SK-N-SH (cell line): ENCODE data around the gene SEPHS2. TPM values are rescaled to one million over a fixed set of nuclear protein-coding genes. Genes with fewer than 3 reads are reported as not detected.

ENCODE experiments used
- CTCF ChIA-PET: fragments of 300-600, 350-600 bp; formaldehyde crosslinking; extraction: SDS; loops from one replicate; lab custom pipeline; 2021; lab: Yijun Ruan, JAX
- POLR2A ChIA-PET: fragments of 350-600 bp; sonication (Branson Sonifier 250); formaldehyde crosslinking; extraction: SDS; loops from one replicate; lab custom pipeline; 2020; ENCODE audit warnings: antibody characterized with exemption, inconsistent platforms; lab: Yijun Ruan, JAX
- DNase-seq: peaks from one replicate; pipeline ENCODE4 v3.0.0; 2012
- H2AFZ ChIP-seq: fragments of 200-600 bp; sonication (generic); 2 replicates; pipeline ENCODE4 v1.8.1; 2016; ENCODE audit warnings: antibody characterized with exemption, mild to moderate bottlenecking, low read depth
- H3F3A ChIP-seq: fragments of 200-600 bp; sonication (generic); replicated peaks from 2 replicates; pipeline ENCODE3; 2016; ENCODE audit warnings: antibody characterized with exemption, mild to moderate bottlenecking; ENCODE audit not compliant: insufficient read depth
- H3K27ac ChIP-seq, 2 experiments: fragments of 200-500 bp in 1 of 2; fragments of 200-600 bp in 1 of 2; sonication (Bioruptor generic) in 1 of 2; sonication (generic), shearing (Covaris generic) in 1 of 2; 2 replicates each; pipeline versions ENCODE4 v1.5.1 to v1.6.1; 2014 to 2016; ENCODE audit warnings: low read depth in 2 of 2, inconsistent platforms in 1 of 2, low read length in 1 of 2, mild to moderate bottlenecking in 1 of 2, mixed read lengths in 1 of 2
- H3K27me3 ChIP-seq: fragments of 200-600 bp; sonication (generic), shearing (Covaris generic); 2 replicates; pipeline ENCODE4 v1.6.1; 2016; ENCODE audit warnings: mixed run types; ENCODE audit not compliant: insufficient read depth
- H3K36me3 ChIP-seq, 2 experiments: fragments of 200-500 bp in 1 of 2; fragments of 200-600 bp in 1 of 2; sonication (Bioruptor generic) in 1 of 2; sonication (generic) in 1 of 2; replicated peaks in 1 of 2; 2 replicates each; pipeline versions ENCODE3 to v1.5.1; 2014 to 2016; ENCODE audit warnings: low read length in 1 of 2, mild to moderate bottlenecking in 1 of 2; ENCODE audit not compliant: insufficient read depth in 2 of 2, control insufficient read depth in 1 of 2
- H3K4me1 ChIP-seq, 2 experiments: fragments of 200-500 bp in 1 of 2; fragments of 200-600 bp in 1 of 2; sonication (Bioruptor generic) in 1 of 2; sonication (generic), shearing (Covaris generic) in 1 of 2; 2 replicates each; pipeline versions ENCODE4 v1.5.1 to v1.6.1; 2014 to 2016; ENCODE audit warnings: low read depth in 1 of 2, low read length in 1 of 2, mixed run types in 1 of 2; ENCODE audit not compliant: insufficient read depth in 2 of 2, control insufficient read depth in 1 of 2
- H3K4me2 ChIP-seq: fragments of 200-600 bp; sonication (generic), shearing (Covaris generic); 2 replicates; pipeline ENCODE4 v1.6.1; 2017; ENCODE audit warnings: mixed run types
- H3K4me3 ChIP-seq, 2 experiments: fragments of 200-500 bp in 1 of 2; fragments of 200-600 bp in 1 of 2; sonication (Bioruptor generic) in 1 of 2; sonication (generic), shearing (Covaris generic) in 1 of 2; 2 replicates each; pipeline versions ENCODE4 v1.5.1 to v1.8.1; 2014 to 2016; ENCODE audit warnings: low read depth in 2 of 2, inconsistent platforms in 1 of 2, low read length in 1 of 2, mild to moderate bottlenecking in 1 of 2, mixed read lengths in 1 of 2, moderate library complexity in 1 of 2
- H3K79me2 ChIP-seq: fragments of 200-600 bp; sonication (generic); 2 replicates; pipeline ENCODE4 v1.8.1; 2017; ENCODE audit warnings: mild to moderate bottlenecking; ENCODE audit not compliant: insufficient read depth
- H3K9ac ChIP-seq: fragments of 200-600 bp; sonication (generic); 2 replicates; pipeline ENCODE4 v1.6.1; 2017; ENCODE audit warnings: mixed run types
- H3K9me2 ChIP-seq: fragments of 200-600 bp; sonication (generic); 2 replicates; pipeline ENCODE4 v1.6.1; 2017; ENCODE audit warnings: mixed run types
- H3K9me3 ChIP-seq: fragments of 200-600 bp; sonication (generic); 2 replicates; pipeline ENCODE4 v1.6.1; 2017; ENCODE audit warnings: mixed run types, mild to moderate bottlenecking, moderate library complexity
- H4K20me1 ChIP-seq: fragments of 200-600 bp; sonication (generic); 2 replicates; pipeline ENCODE4 v1.6.1; 2017; ENCODE audit warnings: mild to moderate bottlenecking, mixed run types; ENCODE audit not compliant: insufficient read depth
- ELF1 ChIP-seq: IDR thresholded peaks from 2 replicates; pipeline ENCODE4 v1.4.0; 2012
- EZH2phosphoT487 ChIP-seq: fragments of 200-600 bp; sonication (generic); IDR thresholded peaks from 2 replicates; pipeline ENCODE4 v1.6.1; 2017; ENCODE audit warnings: low read depth, mixed run types, mild to moderate bottlenecking, antibody characterized with exemption, moderate library complexity, borderline replicate concordance
- FOSL2 ChIP-seq: IDR thresholded peaks from 2 replicates; pipeline ENCODE4 v1.4.0; 2012; ENCODE audit warnings: low read depth, mild to moderate bottlenecking, moderate library complexity, borderline replicate concordance
- FOXM1 ChIP-seq: IDR thresholded peaks from 2 replicates; pipeline ENCODE4 v1.4.0; 2012; ENCODE audit warnings: low read depth, mild to moderate bottlenecking
- JUND ChIP-seq: IDR thresholded peaks from 2 replicates; pipeline ENCODE4 v1.4.0; 2012
- MEF2A ChIP-seq: IDR thresholded peaks from 2 replicates; pipeline ENCODE4 v1.4.0; 2012; ENCODE audit warnings: low read depth, borderline replicate concordance
- MXI1 ChIP-seq: IDR thresholded peaks from 2 replicates; pipeline ENCODE4 v1.6.1; 2012; ENCODE audit warnings: mild to moderate bottlenecking, low read depth, low read length, improper control_type of control experiment
- RAD21 ChIP-seq: IDR thresholded peaks from 2 replicates; pipeline ENCODE4 v1.6.1; 2012; ENCODE audit warnings: mild to moderate bottlenecking, low read length
- RCOR1 ChIP-seq: fragments of 150-350 bp; IDR thresholded peaks from 2 replicates; pipeline ENCODE4 v1.6.1; 2017; ENCODE audit warnings: antibody characterized with exemption, low read length
- SIN3A ChIP-seq: IDR thresholded peaks from 2 replicates; pipeline ENCODE4 v1.6.1; 2012; ENCODE audit warnings: low read depth, mild to moderate bottlenecking, low read length, moderate library complexity, borderline replicate concordance
- SMC3 ChIP-seq: IDR thresholded peaks from 2 replicates; pipeline ENCODE4 v1.6.1; 2012; ENCODE audit warnings: low read depth, low read length, improper control_type of control experiment
- TCF12 ChIP-seq: IDR thresholded peaks from 2 replicates; pipeline ENCODE4 v1.4.0; 2012
- TEAD4 ChIP-seq: IDR thresholded peaks from 2 replicates; pipeline ENCODE4 v1.4.0; 2012; ENCODE audit warnings: mild to moderate bottlenecking, borderline replicate concordance; ENCODE audit not compliant: insufficient read depth
- YY1 ChIP-seq: IDR thresholded peaks from 2 replicates; pipeline ENCODE4 v1.4.0; 2012; ENCODE audit warnings: low read depth, mild to moderate bottlenecking
- WGBS: methylation state at CpG from one replicate; pipeline ENCODE4 v1.1.6; 2017; ENCODE audit warnings: low lambda C conversion rate; 5-methylcytosine and 5-hydroxymethylcytosine counted together
- polyA plus RNA-seq, 3 experiments: library from polyadenylated mRNA; depleted of rRNA; stranded (reverse); fragments of >200 nt; gene quantifications; 2 replicates each; pipeline ENCODE4 v1.2.3, GENCODE V29; 2012
- TF ChIP-seq, protein P1 (sequence below): IDR thresholded peaks from 2 replicates; pipeline ENCODE4 v1.4.0; 2012; ENCODE audit warnings: low read depth, borderline replicate concordance
- TF ChIP-seq, protein P2 (sequence below): IDR thresholded peaks from 2 replicates; pipeline ENCODE4 v1.4.0; 2012; ENCODE audit warnings: low read depth
- TF ChIP-seq, protein P3 (sequence below): fragments of 150-350 bp; IDR thresholded peaks from 2 replicates; pipeline ENCODE4 v1.6.1; 2017; ENCODE audit warnings: antibody characterized with exemption, low read length, low read depth, borderline replicate concordance
- TF ChIP-seq, protein P4 (sequence below): IDR thresholded peaks from 2 replicates; pipeline ENCODE4 v1.6.1; 2012; ENCODE audit warnings: mild to moderate bottlenecking, low read depth, low read length, moderate library complexity

The SEPHS2 gene
- polyA plus RNA-seq, 1 of the 3 experiments (the other 2 are of a cell fraction): 30.8 TPM

GRCh38 chr16:30428055-30428454 lies 17.6 kb downstream of the SEPHS2 start:
- DNase-seq: no peak
- H3F3A ChIP-seq: peaks cover 3% of the 10 kb centered on the region
- H3K36me3 ChIP-seq: peaks cover 11 to 21% of the 10 kb centered on the region in 2 experiments
- ChIA-PET CTCF (interaction anchor here (2.1 kb wide), 1 partner anchor 18 kb away, joined by 7 read pairs; no protein-coding TSS in a partner anchor), POLR2A (no interaction called here)
- no peak overlapping the region for H2AFZ ChIP-seq
- H3K27me3 ChIP-seq: no peaks in the 10 kb centered on the region
- H3K9me2 ChIP-seq: no peaks in the 10 kb centered on the region
- peaks cover 6 to 10% of the 10 kb centered on the region in 2 experiments; a peak in 1 of 4 replicates for H3K4me1 ChIP-seq
- H3K4me2 ChIP-seq: no peak overlapping the region
- peaks cover 43% of the 10 kb centered on the region for H3K79me2 ChIP-seq
- TF ChIP-seq FOSL2 (no peak), MXI1 (no peak), EZH2phosphoT487 (no peak), TEAD4 (no peak), SMC3 (no peak), YY1 (no peak), RCOR1 (no peak), MEF2A (no peak), TCF12 (no peak), RAD21 (no peak), SIN3A (no peak), ELF1 (no peak), JUND (no peak), FOXM1 (no peak)
- TF ChIP-seq, protein P1, sequence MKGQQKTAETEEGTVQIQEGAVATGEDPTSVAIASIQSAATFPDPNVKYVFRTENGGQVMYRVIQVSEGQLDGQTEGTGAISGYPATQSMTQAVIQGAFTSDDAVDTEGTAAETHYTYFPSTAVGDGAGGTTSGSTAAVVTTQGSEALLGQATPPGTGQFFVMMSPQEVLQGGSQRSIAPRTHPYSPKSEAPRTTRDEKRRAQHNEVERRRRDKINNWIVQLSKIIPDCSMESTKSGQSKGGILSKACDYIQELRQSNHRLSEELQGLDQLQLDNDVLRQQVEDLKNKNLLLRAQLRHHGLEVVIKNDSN: no peak
- TF ChIP-seq, protein P2, sequence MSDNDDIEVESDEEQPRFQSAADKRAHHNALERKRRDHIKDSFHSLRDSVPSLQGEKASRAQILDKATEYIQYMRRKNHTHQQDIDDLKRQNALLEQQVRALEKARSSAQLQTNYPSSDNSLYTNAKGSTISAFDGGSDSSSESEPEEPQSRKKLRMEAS: no peak
- TF ChIP-seq, protein P3, sequence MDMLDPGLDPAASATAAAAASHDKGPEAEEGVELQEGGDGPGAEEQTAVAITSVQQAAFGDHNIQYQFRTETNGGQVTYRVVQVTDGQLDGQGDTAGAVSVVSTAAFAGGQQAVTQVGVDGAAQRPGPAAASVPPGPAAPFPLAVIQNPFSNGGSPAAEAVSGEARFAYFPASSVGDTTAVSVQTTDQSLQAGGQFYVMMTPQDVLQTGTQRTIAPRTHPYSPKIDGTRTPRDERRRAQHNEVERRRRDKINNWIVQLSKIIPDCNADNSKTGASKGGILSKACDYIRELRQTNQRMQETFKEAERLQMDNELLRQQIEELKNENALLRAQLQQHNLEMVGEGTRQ: no peak
- TF ChIP-seq, protein P4, sequence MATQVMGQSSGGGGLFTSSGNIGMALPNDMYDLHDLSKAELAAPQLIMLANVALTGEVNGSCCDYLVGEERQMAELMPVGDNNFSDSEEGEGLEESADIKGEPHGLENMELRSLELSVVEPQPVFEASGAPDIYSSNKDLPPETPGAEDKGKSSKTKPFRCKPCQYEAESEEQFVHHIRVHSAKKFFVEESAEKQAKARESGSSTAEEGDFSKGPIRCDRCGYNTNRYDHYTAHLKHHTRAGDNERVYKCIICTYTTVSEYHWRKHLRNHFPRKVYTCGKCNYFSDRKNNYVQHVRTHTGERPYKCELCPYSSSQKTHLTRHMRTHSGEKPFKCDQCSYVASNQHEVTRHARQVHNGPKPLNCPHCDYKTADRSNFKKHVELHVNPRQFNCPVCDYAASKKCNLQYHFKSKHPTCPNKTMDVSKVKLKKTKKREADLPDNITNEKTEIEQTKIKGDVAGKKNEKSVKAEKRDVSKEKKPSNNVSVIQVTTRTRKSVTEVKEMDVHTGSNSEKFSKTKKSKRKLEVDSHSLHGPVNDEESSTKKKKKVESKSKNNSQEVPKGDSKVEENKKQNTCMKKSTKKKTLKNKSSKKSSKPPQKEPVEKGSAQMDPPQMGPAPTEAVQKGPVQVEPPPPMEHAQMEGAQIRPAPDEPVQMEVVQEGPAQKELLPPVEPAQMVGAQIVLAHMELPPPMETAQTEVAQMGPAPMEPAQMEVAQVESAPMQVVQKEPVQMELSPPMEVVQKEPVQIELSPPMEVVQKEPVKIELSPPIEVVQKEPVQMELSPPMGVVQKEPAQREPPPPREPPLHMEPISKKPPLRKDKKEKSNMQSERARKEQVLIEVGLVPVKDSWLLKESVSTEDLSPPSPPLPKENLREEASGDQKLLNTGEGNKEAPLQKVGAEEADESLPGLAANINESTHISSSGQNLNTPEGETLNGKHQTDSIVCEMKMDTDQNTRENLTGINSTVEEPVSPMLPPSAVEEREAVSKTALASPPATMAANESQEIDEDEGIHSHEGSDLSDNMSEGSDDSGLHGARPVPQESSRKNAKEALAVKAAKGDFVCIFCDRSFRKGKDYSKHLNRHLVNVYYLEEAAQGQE: no peak
- no peak overlapping the region; a peak in 1 of 4 replicates for H3K4me3 ChIP-seq
- H3K27ac ChIP-seq: no peak overlapping the region
- H3K9me3 ChIP-seq: no peaks in the 10 kb centered on the region
- 100% methylated on average over 4 of the region's 4 CpGs for WGBS
- no peaks in the 10 kb centered on the region for H4K20me1 ChIP-seq
- no peak overlapping the region for H3K9ac ChIP-seq
